ENCODE data around the gene CBR4. TPM values are rescaled to one million over a fixed set of nuclear protein-coding genes. Genes with fewer than 3 reads are reported as not detected.

Gene CBR4
- total and polyA plus RNA-seq, 8 donors, result 17.6 to 34.9 (median 31.5) TPM

- DNase-seq (no peak), ATAC-seq (no peak)
- Histone ChIP-seq H3K27ac (no peak overlapping the region), H3K4me1 (no peaks in the 10 kb centered on the region), H3K4me3 (no peak overlapping the region), H3K9me3 (no peaks in the 10 kb centered on the region), H3K36me3 (peaks cover 0 to 67% of the 10 kb centered on the region in 2 donors), H3K27me3 (no peaks in the 10 kb centered on the region)
- TF ChIP-seq, protein P1, sequence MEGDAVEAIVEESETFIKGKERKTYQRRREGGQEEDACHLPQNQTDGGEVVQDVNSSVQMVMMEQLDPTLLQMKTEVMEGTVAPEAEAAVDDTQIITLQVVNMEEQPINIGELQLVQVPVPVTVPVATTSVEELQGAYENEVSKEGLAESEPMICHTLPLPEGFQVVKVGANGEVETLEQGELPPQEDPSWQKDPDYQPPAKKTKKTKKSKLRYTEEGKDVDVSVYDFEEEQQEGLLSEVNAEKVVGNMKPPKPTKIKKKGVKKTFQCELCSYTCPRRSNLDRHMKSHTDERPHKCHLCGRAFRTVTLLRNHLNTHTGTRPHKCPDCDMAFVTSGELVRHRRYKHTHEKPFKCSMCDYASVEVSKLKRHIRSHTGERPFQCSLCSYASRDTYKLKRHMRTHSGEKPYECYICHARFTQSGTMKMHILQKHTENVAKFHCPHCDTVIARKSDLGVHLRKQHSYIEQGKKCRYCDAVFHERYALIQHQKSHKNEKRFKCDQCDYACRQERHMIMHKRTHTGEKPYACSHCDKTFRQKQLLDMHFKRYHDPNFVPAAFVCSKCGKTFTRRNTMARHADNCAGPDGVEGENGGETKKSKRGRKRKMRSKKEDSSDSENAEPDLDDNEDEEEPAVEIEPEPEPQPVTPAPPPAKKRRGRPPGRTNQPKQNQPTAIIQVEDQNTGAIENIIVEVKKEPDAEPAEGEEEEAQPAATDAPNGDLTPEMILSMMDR (IDR thresholded peaks at IDR 0.05), result no peak
- intact Hi-C loops (cut with DNase I), result no loop called here
Observed at GRCh38 chr4:169000315-169000714, 9.7 kb downstream of the CBR4 start.

- H3K9me3 ChIP-seq, result no peaks in the 10 kb centered on the region
- no peak overlapping the region for H3K4me3 ChIP-seq
- no peaks in the 10 kb centered on the region for H3K27me3 ChIP-seq
- H3K27ac ChIP-seq, result no peak overlapping the region
- H3K4me1 ChIP-seq, result no peaks in the 10 kb centered on the region
- TF ChIP-seq, protein P1 (IDR thresholded peaks at IDR 0.05), result no peak
- intact Hi-C loops (cut with DNase I), result no loop called here
- DNase-seq (peak in 1 of 4 donors; percentile 25), ATAC-seq (no peak)
- peaks cover 0 to 63% of the 10 kb centered on the region in 2 donors for H3K36me3 ChIP-seq
Observed at GRCh38 chr4:168999809-169000208, 10.2 kb downstream of the CBR4 start.

- H3K27ac ChIP-seq, result no peak overlapping the region
- no peak for ATAC-seq
- DNase-seq, result no peak
- H3K4me1 ChIP-seq, result no peaks in the 10 kb centered on the region
- TF ChIP-seq, protein P1 (IDR thresholded peaks at IDR 0.05), result no peak
- H3K36me3 ChIP-seq, result peaks cover 0 to 54% of the 10 kb centered on the region in 2 donors
- no peak overlapping the region for H3K4me3 ChIP-seq
- H3K9me3 ChIP-seq, result no peaks in the 10 kb centered on the region
- intact Hi-C loops (cut with DNase I), result no loop called here
- H3K27me3 ChIP-seq, result no peaks in the 10 kb centered on the region
Observed at GRCh38 chr4:168998596-168998995, 11.5 kb downstream of the CBR4 start.

- peak; percentile 32 for ATAC-seq
- intact Hi-C loops (cut with DNase I), result no loop called here
- TF ChIP-seq, protein P1 (IDR thresholded peaks at IDR 0.05), result no peak
- peaks cover 0 to 4% of the 10 kb centered on the region in 2 donors for H3K4me1 ChIP-seq
- DNase-seq, result peak in 1 of 4 donors; percentile 31
- no peaks in the 10 kb centered on the region for H3K9me3 ChIP-seq
- H3K27me3 ChIP-seq, result no peaks in the 10 kb centered on the region
- H3K36me3 ChIP-seq, result peaks cover 0 to 27% of the 10 kb centered on the region in 2 donors
- no peak overlapping the region for H3K27ac ChIP-seq
- H3K4me3 ChIP-seq, result no peak overlapping the region
Observed at GRCh38 chr4:168995537-168996295, 14.3 kb downstream of the CBR4 start.

DNA sequence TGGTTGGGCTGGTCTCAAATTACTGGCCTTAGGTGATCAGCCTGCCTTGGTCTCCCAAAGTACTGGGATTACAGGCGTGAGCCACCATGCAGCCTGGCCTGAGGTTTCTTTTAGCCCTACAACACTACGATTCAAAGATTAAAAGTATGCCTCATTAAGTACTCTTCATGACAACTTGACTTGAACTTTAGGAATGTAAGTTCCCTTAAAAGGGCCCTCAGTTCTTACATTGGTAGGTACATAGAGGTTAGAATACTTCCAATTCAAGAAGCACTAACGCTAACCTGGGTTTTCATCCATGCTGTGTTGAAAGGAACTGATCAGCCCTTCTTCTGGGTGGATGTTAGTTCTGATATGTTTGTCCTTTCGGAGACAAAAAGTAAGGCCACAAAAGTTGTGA is 15.1 kb downstream of the CBR4 start:
- peaks cover 0 to 27% of the 10 kb centered on the region in 2 donors for H3K36me3 ChIP-seq
- DNase-seq (peak in 1 of 4 donors; percentile 18), ATAC-seq (peak; percentile 93)
- intact Hi-C loops (cut with DNase I), result no loop called here
- no peak overlapping the region for H3K27ac ChIP-seq
- H3K4me1 ChIP-seq, result peaks cover 0 to 4% of the 10 kb centered on the region in 2 donors
- no peak overlapping the region for H3K4me3 ChIP-seq
- H3K9me3 ChIP-seq, result no peaks in the 10 kb centered on the region
- TF ChIP-seq, protein P1 (IDR thresholded peaks at IDR 0.05), result no peak
- no peaks in the 10 kb centered on the region for H3K27me3 ChIP-seq
